Measurements from ENCODE around the gene C1QTNF3. TPM values are rescaled to one million over a fixed set of nuclear protein-coding genes. Genes with fewer than 3 reads are reported as not detected.

The C1QTNF3 gene
- total RNA-seq, 1 donor from 2014 or later: 7.7 TPM

DNA sequence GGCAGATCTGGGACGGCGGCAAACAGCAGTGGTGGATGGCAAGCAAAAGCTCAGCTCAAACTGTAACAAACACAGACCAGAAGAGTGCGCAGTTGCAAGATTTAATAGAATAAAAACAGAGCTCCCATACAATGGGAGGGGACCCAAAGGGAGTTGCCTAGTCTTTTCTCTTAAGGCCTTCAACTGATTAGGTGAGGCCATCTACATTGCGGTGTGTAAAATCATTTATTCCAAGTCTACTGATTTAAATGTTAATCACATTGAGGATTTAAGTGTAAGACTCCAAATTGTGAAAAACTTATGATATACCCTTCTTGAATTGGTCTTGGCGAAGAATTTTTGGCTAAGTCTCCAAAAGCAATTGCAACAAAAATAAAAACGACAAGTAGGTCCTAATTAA, 21.6 kb upstream of the C1QTNF3 start:
- CTCF ChIA-PET: no interaction called here
- peaks cover 12% of the 10 kb centered on the region for H3K9me3 Mint-ChIP-seq
- no peak for ATAC-seq (ENCODE audit: low read depth)
- TF ChIP-seq, protein P1, sequence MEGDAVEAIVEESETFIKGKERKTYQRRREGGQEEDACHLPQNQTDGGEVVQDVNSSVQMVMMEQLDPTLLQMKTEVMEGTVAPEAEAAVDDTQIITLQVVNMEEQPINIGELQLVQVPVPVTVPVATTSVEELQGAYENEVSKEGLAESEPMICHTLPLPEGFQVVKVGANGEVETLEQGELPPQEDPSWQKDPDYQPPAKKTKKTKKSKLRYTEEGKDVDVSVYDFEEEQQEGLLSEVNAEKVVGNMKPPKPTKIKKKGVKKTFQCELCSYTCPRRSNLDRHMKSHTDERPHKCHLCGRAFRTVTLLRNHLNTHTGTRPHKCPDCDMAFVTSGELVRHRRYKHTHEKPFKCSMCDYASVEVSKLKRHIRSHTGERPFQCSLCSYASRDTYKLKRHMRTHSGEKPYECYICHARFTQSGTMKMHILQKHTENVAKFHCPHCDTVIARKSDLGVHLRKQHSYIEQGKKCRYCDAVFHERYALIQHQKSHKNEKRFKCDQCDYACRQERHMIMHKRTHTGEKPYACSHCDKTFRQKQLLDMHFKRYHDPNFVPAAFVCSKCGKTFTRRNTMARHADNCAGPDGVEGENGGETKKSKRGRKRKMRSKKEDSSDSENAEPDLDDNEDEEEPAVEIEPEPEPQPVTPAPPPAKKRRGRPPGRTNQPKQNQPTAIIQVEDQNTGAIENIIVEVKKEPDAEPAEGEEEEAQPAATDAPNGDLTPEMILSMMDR (IDR thresholded peaks at IDR 0.05): no peak
- no peak for DNase-seq
- POLR2A ChIA-PET: no interaction called here
- no peaks in the 10 kb centered on the region for H3K27me3 Mint-ChIP-seq
- H3K36me3 Mint-ChIP-seq (ENCODE audit: low read depth): peaks cover 56% of the 10 kb centered on the region
- no peaks in the 10 kb centered on the region for H3K4me1 Mint-ChIP-seq
- H3K27ac Mint-ChIP-seq: no peak overlapping the region
- intact Hi-C loops (cut with micrococcal nuclease): no loop called here
- H3K4me3 Mint-ChIP-seq: no peak overlapping the region

DNA sequence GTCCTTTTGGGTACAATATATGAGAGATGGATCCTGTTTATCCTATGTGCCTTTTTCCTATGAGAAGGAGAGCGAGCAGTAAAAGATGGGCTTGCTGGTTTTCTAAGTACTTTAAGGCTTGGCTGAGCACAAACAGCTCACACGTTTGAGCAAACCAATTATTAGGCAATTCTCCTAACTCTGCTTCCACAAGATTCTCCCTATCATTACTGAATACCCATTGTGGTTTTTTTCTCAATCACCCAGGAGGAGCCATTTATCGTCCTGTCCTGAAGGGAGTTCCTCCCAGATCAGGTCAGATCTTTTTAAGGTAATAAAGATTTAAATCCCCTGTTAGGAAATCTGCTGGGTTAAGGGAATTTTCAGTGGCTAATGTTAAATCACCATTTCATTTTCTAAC, 19.4 kb upstream of the C1QTNF3 start:
- TF ChIP-seq, protein P1 (IDR thresholded peaks at IDR 0.05): no peak
- DNase-seq: no peak
- Mint-ChIP-seq H3K36me3 (ENCODE audit: low read depth) (peaks cover 65% of the 10 kb centered on the region), H3K27ac (no peak overlapping the region), H3K9me3 (peaks cover 12% of the 10 kb centered on the region), H3K27me3 (no peaks in the 10 kb centered on the region), H3K4me3 (no peak overlapping the region), H3K4me1 (no peaks in the 10 kb centered on the region)
- POLR2A ChIA-PET: no interaction called here
- intact Hi-C loops (cut with micrococcal nuclease): no loop called here
- no peak for ATAC-seq (ENCODE audit: low read depth)
- CTCF ChIA-PET: no interaction called here

DNA sequence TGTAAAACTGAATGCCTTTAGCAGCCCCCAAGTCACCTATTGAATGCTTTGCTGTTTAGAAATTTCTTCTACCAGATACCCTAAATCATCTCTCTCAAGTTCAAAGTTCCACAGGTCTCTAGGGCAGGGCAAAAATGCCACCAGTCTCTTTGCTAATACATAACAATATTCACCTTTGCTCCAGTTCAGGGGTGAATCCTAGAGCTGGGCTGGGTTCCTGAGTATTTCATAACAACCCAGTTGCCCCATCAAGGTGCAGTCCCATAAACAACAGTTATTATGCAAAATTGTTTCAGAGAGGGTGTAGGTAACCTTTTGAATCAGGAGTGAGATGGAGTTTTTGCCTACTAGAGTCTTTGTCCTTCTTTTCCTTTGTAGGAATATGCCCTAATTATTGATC, 19.0 kb upstream of the C1QTNF3 start:
- Mint-ChIP-seq H3K4me3 (no peak overlapping the region), H3K36me3 (ENCODE audit: low read depth) (peaks cover 62% of the 10 kb centered on the region), H3K9me3 (peaks cover 11% of the 10 kb centered on the region), H3K27me3 (no peaks in the 10 kb centered on the region), H3K27ac (no peak overlapping the region), H3K4me1 (no peaks in the 10 kb centered on the region)
- TF ChIP-seq, protein P1 (IDR thresholded peaks at IDR 0.05): no peak
- POLR2A ChIA-PET: no interaction called here
- CTCF ChIA-PET: no interaction called here
- ATAC-seq (ENCODE audit: low read depth) (no peak), DNase-seq (no peak)
- intact Hi-C loops (cut with micrococcal nuclease): no loop called here

DNA sequence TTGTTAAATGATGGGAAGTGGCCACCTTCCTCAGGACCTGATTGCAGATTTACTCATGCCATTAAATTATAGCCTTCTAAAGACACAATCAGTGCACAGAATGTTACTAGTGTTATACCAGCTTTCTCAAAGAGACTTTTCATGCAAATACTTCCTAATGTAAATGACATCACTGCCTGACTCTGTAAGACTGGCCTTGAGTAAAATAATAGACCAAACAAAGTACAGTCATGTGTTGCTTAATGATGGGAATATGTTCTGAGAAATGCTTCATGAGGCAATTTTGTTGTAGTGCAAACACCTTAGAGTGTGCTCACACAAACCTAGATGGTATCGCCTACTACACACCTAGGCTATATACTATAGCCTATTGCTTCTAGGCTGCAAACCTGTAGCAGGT, 17.0 kb upstream of the C1QTNF3 start:
- no peaks in the 10 kb centered on the region for H3K4me1 Mint-ChIP-seq
- intact Hi-C loops (cut with micrococcal nuclease): no loop called here
- DNase-seq (no peak), ATAC-seq (ENCODE audit: low read depth) (no peak)
- H3K4me3 Mint-ChIP-seq: no peak overlapping the region
- no peak overlapping the region for H3K27ac Mint-ChIP-seq
- peaks cover 48% of the 10 kb centered on the region for H3K36me3 Mint-ChIP-seq (ENCODE audit: low read depth)
- ChIA-PET POLR2A (no interaction called here), CTCF (no interaction called here)
- no peaks in the 10 kb centered on the region for H3K27me3 Mint-ChIP-seq
- TF ChIP-seq, protein P1 (IDR thresholded peaks at IDR 0.05): no peak
- H3K9me3 Mint-ChIP-seq: peaks cover 5% of the 10 kb centered on the region

DNA sequence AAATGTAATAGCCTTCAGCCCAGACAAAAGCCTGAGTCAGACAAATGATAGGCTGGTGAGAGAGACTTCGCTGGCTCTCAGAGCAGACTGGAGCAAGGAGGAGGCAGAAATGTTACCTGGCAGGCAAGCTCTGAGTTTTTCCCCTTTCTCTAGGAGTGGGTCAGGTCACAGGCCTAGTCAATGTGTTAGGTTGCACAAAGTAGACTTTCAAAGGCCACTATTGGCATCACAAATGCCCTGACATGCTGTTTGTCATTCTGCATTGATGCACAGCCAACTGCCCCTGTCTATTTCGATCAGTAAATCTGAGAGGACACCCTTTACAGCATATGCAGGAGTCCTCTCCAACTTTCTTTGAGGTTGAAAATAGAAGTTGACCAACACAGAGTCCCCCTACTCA, 15.5 kb upstream of the C1QTNF3 start:
- no peak overlapping the region for H3K4me3 Mint-ChIP-seq
- no peaks in the 10 kb centered on the region for H3K4me1 Mint-ChIP-seq
- ChIA-PET CTCF (no interaction called here), POLR2A (no interaction called here)
- TF ChIP-seq, protein P1 (IDR thresholded peaks at IDR 0.05): no peak
- peaks cover 5% of the 10 kb centered on the region for H3K9me3 Mint-ChIP-seq
- H3K27me3 Mint-ChIP-seq: no peaks in the 10 kb centered on the region
- no peak overlapping the region for H3K27ac Mint-ChIP-seq
- ATAC-seq (ENCODE audit: low read depth) (no peak), DNase-seq (no peak)
- peaks cover 37% of the 10 kb centered on the region for H3K36me3 Mint-ChIP-seq (ENCODE audit: low read depth)
- intact Hi-C loops (cut with micrococcal nuclease): no loop called here

All from activated B cell treated with CpG ODN at 0.5 μM for 24 hours (primary cell).